ENCODE measurements around the gene TRIM71.

Gene TRIM71

GRCh38 chr3:32831062-32831461 lies 13.3 kb downstream of the TRIM71 start:
- no peaks in the 10 kb centered on the region for H3K9me3 Mint-ChIP-seq (ENCODE audit: low read depth)
- H3K36me3 Mint-ChIP-seq, result no peaks in the 10 kb centered on the region
- no peak overlapping the region for H3K4me3 Mint-ChIP-seq
- peaks cover 7% of the 10 kb centered on the region for H3K27me3 Mint-ChIP-seq
- H3K27ac Mint-ChIP-seq, result no peak overlapping the region
- no peaks in the 10 kb centered on the region for H3K4me1 Mint-ChIP-seq (ENCODE audit: low read depth)

GRCh38 chr3:32831791-32832190 lies 14.0 kb downstream of the TRIM71 start:
- H3K4me3 Mint-ChIP-seq, result no peak overlapping the region
- no peaks in the 10 kb centered on the region for H3K9me3 Mint-ChIP-seq (ENCODE audit: low read depth)

GRCh38 chr3:32832193-32832592 lies 14.4 kb downstream of the TRIM71 start:
- H3K9me3 Mint-ChIP-seq (ENCODE audit: low read depth), result no peaks in the 10 kb centered on the region
- H3K36me3 Mint-ChIP-seq, result no peaks in the 10 kb centered on the region
- no peak overlapping the region for H3K4me3 Mint-ChIP-seq
- H3K27me3 Mint-ChIP-seq, result peaks cover 7% of the 10 kb centered on the region
- no peaks in the 10 kb centered on the region for H3K4me1 Mint-ChIP-seq (ENCODE audit: low read depth)
- no peak overlapping the region for H3K27ac Mint-ChIP-seq

More at GRCh38 chr3:32831791-32832190, 14.0 kb downstream of the TRIM71 start:
- peaks cover 7% of the 10 kb centered on the region for H3K27me3 Mint-ChIP-seq
- H3K27ac Mint-ChIP-seq, result no peak overlapping the region
- H3K4me1 Mint-ChIP-seq (ENCODE audit: low read depth), result no peaks in the 10 kb centered on the region
- H3K36me3 Mint-ChIP-seq, result no peaks in the 10 kb centered on the region

GRCh38 chr3:32835049-32835371 lies 17.2 kb downstream of the TRIM71 start:
- Mint-ChIP-seq H3K9me3 (ENCODE audit: low read depth) (no peaks in the 10 kb centered on the region), H3K4me1 (ENCODE audit: low read depth) (no peaks in the 10 kb centered on the region), H3K4me3 (no peak overlapping the region), H3K27me3 (peaks cover 7% of the 10 kb centered on the region), H3K36me3 (no peaks in the 10 kb centered on the region), H3K27ac (no peak overlapping the region)

- H3K4me3 Mint-ChIP-seq, result no peak overlapping the region
- H3K4me1 Mint-ChIP-seq (ENCODE audit: low read depth), result no peaks in the 10 kb centered on the region
- H3K27me3 Mint-ChIP-seq, result peaks cover 5% of the 10 kb centered on the region
- H3K9me3 Mint-ChIP-seq (ENCODE audit: low read depth), result no peaks in the 10 kb centered on the region
- H3K36me3 Mint-ChIP-seq, result no peaks in the 10 kb centered on the region
- H3K27ac Mint-ChIP-seq, result no peak overlapping the region
These were observed 18.2 kb downstream of the TRIM71 start for GRCh38 chr3:32835961-32836360.

- H3K27me3 Mint-ChIP-seq, result peaks cover 5% of the 10 kb centered on the region
- H3K4me3 Mint-ChIP-seq, result no peak overlapping the region
- no peaks in the 10 kb centered on the region for H3K36me3 Mint-ChIP-seq
- H3K27ac Mint-ChIP-seq, result no peak overlapping the region
- no peaks in the 10 kb centered on the region for H3K9me3 Mint-ChIP-seq (ENCODE audit: low read depth)
- no peaks in the 10 kb centered on the region for H3K4me1 Mint-ChIP-seq (ENCODE audit: low read depth)
These were observed 18.8 kb downstream of the TRIM71 start for GRCh38 chr3:32836601-32837000.

GRCh38 chr3:32837366-32837765 lies 19.6 kb downstream of the TRIM71 start:
- H3K36me3 Mint-ChIP-seq, result no peaks in the 10 kb centered on the region
- peaks cover 7% of the 10 kb centered on the region for H3K4me1 Mint-ChIP-seq (ENCODE audit: low read depth)
- H3K9me3 Mint-ChIP-seq (ENCODE audit: low read depth), result no peaks in the 10 kb centered on the region

GRCh38 chr3:32837789-32838188 lies 20.0 kb downstream of the TRIM71 start:
- Mint-ChIP-seq H3K4me1 (ENCODE audit: low read depth) (peaks cover 11% of the 10 kb centered on the region), H3K27ac (no peak overlapping the region), H3K4me3 (no peak overlapping the region), H3K27me3 (peaks cover 2% of the 10 kb centered on the region), H3K9me3 (ENCODE audit: low read depth) (no peaks in the 10 kb centered on the region), H3K36me3 (no peaks in the 10 kb centered on the region)

More at GRCh38 chr3:32837366-32837765, 19.6 kb downstream of the TRIM71 start:
- H3K27ac Mint-ChIP-seq, result no peak overlapping the region
- no peak overlapping the region for H3K4me3 Mint-ChIP-seq
- peaks cover 2% of the 10 kb centered on the region for H3K27me3 Mint-ChIP-seq

- H3K36me3 Mint-ChIP-seq, result no peaks in the 10 kb centered on the region
- H3K9me3 Mint-ChIP-seq (ENCODE audit: low read depth), result no peaks in the 10 kb centered on the region
- H3K4me1 Mint-ChIP-seq (ENCODE audit: low read depth), result peaks cover 13% of the 10 kb centered on the region
- no peak overlapping the region for H3K4me3 Mint-ChIP-seq
- H3K27me3 Mint-ChIP-seq, result no peaks in the 10 kb centered on the region
- no peak overlapping the region for H3K27ac Mint-ChIP-seq
These were observed 21.9 kb downstream of the TRIM71 start for GRCh38 chr3:32839714-32840085.

GRCh38 chr3:32840086-32840841 lies 22.5 kb downstream of the TRIM71 start:
- H3K27ac Mint-ChIP-seq, result no peak overlapping the region
- no peak overlapping the region for H3K4me3 Mint-ChIP-seq
- no peaks in the 10 kb centered on the region for H3K36me3 Mint-ChIP-seq
- no peaks in the 10 kb centered on the region for H3K9me3 Mint-ChIP-seq (ENCODE audit: low read depth)
- no peaks in the 10 kb centered on the region for H3K27me3 Mint-ChIP-seq
- peaks cover 13% of the 10 kb centered on the region for H3K4me1 Mint-ChIP-seq (ENCODE audit: low read depth)

- Mint-ChIP-seq H3K4me3 (no peak overlapping the region), H3K36me3 (no peaks in the 10 kb centered on the region), H3K27me3 (no peaks in the 10 kb centered on the region), H3K27ac (no peak overlapping the region), H3K9me3 (ENCODE audit: low read depth) (no peaks in the 10 kb centered on the region), H3K4me1 (ENCODE audit: low read depth) (peaks cover 13% of the 10 kb centered on the region)
These were observed 23.5 kb downstream of the TRIM71 start for GRCh38 chr3:32841341-32841740.

GRCh38 chr3:32841867-32842470 lies 24.2 kb downstream of the TRIM71 start:
- no peaks in the 10 kb centered on the region for H3K27me3 Mint-ChIP-seq
- no peak overlapping the region for H3K27ac Mint-ChIP-seq
- peaks cover 13% of the 10 kb centered on the region for H3K4me1 Mint-ChIP-seq (ENCODE audit: low read depth)
- H3K9me3 Mint-ChIP-seq (ENCODE audit: low read depth), result no peaks in the 10 kb centered on the region
- no peak overlapping the region for H3K4me3 Mint-ChIP-seq
- H3K36me3 Mint-ChIP-seq, result no peaks in the 10 kb centered on the region

GRCh38 chr3:32842531-32842931 lies 24.7 kb downstream of the TRIM71 start:
- no peaks in the 10 kb centered on the region for H3K36me3 Mint-ChIP-seq
- H3K27ac Mint-ChIP-seq, result no peak overlapping the region
- no peaks in the 10 kb centered on the region for H3K9me3 Mint-ChIP-seq (ENCODE audit: low read depth)
- H3K4me3 Mint-ChIP-seq, result no peak overlapping the region
- no peaks in the 10 kb centered on the region for H3K27me3 Mint-ChIP-seq
- peaks cover 13% of the 10 kb centered on the region for H3K4me1 Mint-ChIP-seq (ENCODE audit: low read depth)

GRCh38 chr3:32842987-32843386 lies 25.2 kb downstream of the TRIM71 start:
- Mint-ChIP-seq H3K4me1 (ENCODE audit: low read depth) (peaks cover 13% of the 10 kb centered on the region), H3K27me3 (no peaks in the 10 kb centered on the region), H3K27ac (no peak overlapping the region), H3K4me3 (no peak overlapping the region), H3K36me3 (no peaks in the 10 kb centered on the region), H3K9me3 (ENCODE audit: low read depth) (no peaks in the 10 kb centered on the region)

- no peaks in the 10 kb centered on the region for H3K36me3 Mint-ChIP-seq
- no peaks in the 10 kb centered on the region for H3K9me3 Mint-ChIP-seq (ENCODE audit: low read depth)
- H3K4me1 Mint-ChIP-seq (ENCODE audit: low read depth), result peaks cover 13% of the 10 kb centered on the region
- no peak overlapping the region for H3K27ac Mint-ChIP-seq
- H3K27me3 Mint-ChIP-seq, result no peaks in the 10 kb centered on the region
- H3K4me3 Mint-ChIP-seq, result no peak overlapping the region
These were observed 25.9 kb downstream of the TRIM71 start for GRCh38 chr3:32843510-32844321.
